ENCODE measurements around the gene FMN1.

- TF ChIP-seq ZNF451 (CRISPR knock-in tag; IDR thresholded peaks at IDR 0.05) (no peak), ZNF263 (CRISPR knock-in tag; IDR thresholded peaks at IDR 0.05) (no peak), SMC3 (IDR thresholded peaks at IDR 0.05; ENCODE audit: low read length) (no peak), ZBTB33 (CRISPR knock-in tag; IDR thresholded peaks at IDR 0.05) (no peak), ETV5 (CRISPR knock-in tag; IDR thresholded peaks at IDR 0.05; ENCODE audit: borderline replicate concordance) (no peak), MAFF (IDR thresholded peaks at IDR 0.05; ENCODE audit: low read depth, low read length) (peak; percentile 70), POLR2AphosphoS5 (IDR thresholded peaks at IDR 0.05; ENCODE audit: low read depth, low read length) (no peak), MAF1 (CRISPR knock-in tag; IDR thresholded peaks at IDR 0.05; ENCODE audit: borderline replicate concordance) (no peak), CTCF (CRISPR knock-in tag; IDR thresholded peaks at IDR 0.05) (no peak), ZNF12 (CRISPR knock-in tag; IDR thresholded peaks at IDR 0.05) (no peak)
Observed at GRCh38 chr15:33188159-33188558, 6.4 kb downstream of the FMN1 start.

Measured in HepG2 (cell line).